HG03066 (cell line): Measurements from ENCODE around the gene TAF12.
"Not testable (repeated sequence)": the region's sequence is repeated elsewhere in the genome, so short reads cannot be mapped to it uniquely, and the experiment has no call there.

ENCODE experiments used
- ATAC-seq: cut with Tn5 transposase; IDR thresholded peaks from one replicate; pipeline ENCODE4 v1.9.1; 2021; ENCODE audit warnings: low read depth; ENCODE audit not compliant: unreplicated experiment

TAF12 gene

DNA sequence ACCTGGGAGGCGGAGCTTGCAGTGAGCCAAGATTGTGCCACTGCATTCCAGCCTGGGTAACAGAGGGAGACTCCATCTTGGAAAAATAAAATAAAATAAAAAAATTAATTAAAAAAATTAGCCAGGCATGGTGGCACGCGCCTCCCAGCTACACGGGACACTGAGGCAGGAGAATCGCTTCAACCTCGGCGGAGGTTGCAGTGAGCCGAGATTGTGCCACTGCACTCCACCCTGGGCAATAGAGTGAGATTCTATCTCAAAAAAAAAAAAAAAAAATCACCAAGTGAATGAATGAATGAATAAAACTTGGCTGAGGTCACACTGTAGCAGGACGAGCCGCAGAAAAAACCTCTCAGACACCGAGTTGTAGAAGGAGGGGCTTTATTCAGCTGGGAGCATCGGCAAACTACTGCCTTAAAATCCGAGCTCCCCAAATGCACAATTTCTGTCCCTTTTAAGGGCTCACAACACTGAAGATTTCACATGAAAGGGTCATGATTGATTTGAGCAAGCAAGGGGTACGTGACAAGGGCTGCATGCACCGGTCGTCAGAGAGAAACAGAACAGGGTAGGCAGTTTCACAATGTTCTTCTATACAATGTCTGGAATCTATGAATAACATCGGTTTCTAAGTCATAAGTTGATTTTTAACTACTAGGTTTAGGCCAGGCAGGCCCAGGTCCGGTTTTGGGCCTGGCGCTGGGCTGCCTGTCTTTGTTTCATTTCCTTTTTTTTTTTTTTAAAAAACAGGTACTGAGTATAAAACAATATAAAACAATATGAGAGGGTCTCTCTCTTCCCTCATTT lies 56.1 kb downstream of the TAF12 start:
- ATAC-seq: not testable (repeated sequence)

DNA sequence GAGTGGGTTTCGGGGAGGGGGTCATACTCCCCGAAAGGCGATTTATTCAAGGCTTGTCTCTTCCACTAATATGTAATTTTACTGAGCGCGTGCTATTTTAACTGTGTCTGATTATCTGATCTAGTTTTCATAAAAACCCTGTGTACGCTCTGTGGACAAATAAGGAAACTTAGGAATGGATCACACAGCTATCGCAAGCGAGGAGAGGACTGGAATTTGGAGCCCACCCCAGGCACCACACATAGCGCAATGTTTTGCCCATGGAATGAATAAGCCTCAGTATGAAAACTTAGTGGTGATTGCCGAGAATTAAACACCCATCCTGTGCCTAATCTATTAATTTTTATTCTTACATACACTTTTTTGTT lies 60.6 kb downstream of the TAF12 start:
- no peak for ATAC-seq

DNA sequence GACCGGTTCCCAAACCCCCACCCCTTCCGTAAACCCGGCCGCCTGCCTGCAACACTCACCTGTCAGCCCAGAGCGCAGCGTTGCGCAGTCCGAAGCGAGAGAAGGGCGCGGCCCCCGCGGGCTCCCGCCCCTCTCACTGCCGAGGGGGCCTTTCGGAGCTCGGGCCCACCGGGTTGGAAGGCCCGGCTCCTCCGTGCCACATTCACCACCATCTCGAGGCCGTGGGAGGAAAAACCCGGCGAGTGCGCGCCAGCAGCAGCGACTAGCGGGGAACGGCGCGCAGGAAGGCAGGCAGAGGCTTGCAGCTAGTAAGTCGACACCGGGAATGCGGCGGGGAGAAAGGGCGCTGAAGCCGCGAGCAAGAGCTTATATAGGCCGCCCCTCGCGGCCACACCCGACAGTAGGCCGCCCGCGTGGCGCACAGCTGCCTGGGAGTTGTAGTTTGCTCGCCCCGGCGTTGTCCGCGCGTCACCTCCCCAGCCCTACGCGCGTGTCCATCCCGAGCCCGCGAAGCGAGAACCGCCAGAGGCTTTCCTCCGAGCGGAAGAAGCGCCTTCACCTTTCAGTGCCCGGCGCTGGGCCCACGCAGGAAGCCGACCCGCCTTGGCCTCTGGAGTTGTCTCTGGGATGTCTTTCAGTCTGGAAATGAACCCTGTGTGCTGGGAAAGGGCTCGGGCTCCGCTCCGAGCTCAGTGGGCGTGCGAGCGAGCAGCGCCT lies 61.2 kb downstream of the TAF12 start:
- ATAC-seq: peak; percentile 65

DNA sequence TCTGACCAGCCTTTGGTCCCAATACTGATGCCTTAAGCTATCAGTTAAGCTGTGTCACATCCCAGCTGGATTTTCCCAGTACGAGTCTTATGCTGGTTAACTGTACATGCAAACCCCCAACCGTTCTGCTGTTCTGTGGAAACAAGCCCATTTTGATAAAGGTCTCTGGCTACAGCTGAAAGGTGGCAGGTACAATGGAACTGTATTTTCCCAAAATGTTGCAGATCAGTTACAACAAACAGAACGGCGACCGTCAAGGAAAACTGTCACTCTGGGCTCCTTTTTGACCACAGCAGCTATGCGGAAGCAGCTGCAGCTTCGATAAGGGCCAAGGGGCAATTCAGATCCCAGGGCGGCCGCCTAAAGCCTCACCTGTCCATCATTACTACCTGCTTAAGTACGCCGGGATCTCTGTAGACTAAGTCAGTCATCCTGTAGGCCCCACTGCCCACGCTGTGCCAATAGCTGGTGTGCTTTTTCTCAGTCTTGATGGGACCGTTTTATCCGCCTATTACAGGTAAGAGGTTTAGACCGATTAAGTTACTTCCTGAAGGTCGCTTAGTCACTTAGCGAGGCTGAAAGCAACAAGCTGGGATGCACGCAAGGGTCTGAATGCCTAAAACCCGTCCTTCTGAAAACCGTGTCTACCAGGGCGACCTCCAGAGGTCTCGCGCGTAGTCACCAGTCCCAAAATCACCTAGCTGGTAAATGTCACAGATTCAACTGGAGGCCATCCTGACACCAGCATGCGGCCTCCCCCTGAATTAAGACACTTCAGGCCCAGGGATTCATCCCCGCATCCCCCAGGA lies 61.9 kb downstream of the TAF12 start:
- peak; percentile 31 for ATAC-seq

DNA sequence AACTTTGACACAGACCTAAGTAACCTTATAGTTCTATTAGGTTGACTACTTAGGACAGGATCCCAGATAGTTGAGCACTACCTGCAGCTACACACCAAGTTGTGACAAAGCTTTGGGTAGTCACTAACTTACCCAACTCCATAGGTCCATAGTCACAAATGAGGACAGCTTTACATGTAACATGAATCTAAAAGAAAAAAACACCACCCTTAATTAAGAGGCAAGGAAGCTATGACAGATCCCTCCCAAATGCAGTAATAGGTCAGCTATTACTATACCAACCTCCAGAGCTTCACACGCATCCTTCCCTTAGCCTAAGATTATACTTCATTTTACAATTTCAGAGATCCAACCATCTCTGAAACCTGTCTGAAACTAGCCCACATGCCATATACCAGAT lies 63.5 kb downstream of the TAF12 start:
- ATAC-seq: no peak

DNA sequence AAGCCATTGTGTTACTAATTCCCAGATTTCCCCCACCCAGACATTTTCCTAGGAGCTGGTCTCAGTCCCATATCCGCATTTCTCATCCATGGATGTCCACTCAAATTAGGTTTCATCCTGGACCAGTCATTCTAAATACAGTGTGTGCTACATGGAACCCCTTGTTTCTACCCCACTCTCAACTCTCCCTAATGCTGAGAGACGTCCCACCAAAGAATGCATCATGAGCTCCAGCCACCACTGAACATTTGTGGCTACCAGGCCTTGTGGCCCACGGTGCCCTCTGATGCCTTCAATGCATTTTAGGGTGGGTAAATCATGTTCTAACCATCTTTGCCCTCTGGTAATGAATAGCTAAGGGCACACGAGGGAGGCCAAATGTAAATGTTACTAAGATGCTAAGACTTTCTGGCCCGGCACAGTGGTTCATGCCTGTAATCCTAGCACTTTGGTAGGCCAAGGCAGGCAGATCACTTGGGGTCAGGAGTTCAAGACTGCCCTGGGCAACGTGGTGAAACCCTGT lies 64.1 kb downstream of the TAF12 start:
- ATAC-seq: no peak

DNA sequence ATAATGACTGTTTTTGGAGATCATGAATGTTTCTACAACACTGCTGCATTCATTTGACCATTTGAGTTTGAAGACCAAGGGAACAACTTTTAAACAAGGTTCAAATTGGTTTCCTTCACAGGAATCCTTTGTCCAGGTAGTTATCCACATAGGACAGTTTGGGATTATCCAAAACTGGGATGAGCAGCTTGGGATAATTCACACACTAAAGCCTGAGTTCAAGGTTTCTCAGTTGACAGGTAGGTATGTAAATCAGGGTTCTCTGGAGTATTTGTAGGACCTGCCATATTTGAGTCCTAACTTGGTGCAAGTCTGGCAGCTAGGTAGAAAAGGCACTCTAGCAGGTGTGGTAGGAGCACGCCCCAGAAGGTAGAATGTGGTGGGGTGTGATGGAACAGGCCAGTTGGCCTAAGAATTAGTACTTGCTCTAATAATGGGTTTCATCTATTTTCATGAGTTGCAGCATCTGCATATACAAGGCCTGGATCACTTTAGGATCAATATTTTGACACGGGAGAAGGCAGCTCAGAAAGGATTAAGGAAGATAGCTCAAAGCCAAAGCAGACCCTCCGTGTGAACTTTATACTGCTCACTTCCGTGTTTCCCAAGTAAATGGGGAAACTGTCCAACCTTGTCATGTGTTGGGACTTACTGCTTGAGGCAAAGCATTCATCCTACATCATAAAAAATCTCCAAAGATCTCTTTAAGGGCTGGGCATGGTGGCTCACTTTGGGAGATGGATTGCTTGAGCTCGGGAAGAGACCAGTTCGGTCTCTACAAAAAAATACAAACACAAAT lies 64.9 kb downstream of the TAF12 start:
- no peak for ATAC-seq

DNA sequence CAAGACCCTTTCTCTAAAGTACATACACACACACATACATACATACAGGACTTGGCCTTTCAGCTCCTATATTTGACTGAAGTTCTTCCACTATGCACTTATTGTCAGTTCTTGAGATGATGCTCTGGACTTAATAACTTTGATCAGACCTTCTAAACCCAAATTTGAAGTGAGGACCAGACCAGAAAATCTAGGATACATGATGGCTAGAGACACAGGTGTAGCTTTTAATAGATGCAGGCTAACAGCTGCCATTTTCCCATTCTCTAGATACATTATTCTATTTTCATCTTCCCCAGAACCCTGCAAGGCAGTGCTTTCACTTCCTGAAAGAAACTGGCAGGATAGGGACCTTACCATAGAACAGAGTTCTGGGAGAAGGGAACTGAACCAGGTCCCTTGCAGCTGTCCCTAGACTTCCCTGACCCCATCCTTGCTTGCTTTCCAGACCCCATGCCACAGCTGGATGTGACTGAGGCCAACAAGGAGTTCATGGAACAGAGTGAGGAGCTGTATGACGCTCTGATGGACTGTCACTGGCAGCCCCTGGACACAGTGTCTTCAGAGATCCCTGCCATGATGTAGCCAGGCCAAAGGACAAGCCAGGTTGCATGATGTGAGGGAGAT lies 65.7 kb downstream of the TAF12 start:
- no peak for ATAC-seq

DNA sequence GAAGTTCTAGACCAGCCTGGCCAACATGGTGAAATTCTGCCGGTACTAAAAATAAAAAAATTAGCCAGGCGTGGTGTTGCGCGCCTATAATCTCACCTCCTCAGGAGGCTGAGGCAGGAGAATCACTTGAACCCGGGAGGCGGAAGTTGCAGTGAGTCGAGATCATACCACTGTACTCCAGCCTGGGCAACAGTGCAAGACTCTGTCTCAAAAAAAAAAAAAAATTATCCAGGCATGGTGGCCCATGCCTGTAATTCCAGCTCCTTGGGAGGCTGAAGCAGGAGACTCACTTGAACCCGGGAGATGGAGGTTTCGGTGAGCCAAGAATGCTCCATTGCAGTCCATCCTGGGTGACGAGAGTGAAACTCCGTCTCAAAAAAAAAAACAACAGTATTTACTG lies 69.3 kb downstream of the TAF12 start:
- ATAC-seq: no peak

DNA sequence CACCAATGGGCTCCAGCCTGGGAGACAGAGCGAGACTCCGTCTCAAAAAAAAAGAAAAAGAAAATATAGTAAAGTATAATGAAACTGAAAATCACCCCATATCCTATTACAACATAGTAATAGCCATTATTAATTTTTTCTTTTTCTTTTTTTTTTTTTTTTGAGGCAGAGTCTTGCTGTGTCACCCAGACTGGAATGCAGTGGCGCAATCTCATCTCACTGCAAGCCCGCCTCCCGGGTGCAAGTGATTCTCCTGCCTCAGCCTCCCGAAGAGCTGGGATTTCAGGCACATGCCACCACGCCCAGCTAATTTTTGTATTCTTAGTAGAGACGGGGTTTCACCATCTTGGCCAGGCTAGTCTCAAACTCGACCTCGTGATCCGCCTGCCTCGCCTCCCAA lies 70.0 kb downstream of the TAF12 start:
- ATAC-seq: not testable (repeated sequence)

DNA sequence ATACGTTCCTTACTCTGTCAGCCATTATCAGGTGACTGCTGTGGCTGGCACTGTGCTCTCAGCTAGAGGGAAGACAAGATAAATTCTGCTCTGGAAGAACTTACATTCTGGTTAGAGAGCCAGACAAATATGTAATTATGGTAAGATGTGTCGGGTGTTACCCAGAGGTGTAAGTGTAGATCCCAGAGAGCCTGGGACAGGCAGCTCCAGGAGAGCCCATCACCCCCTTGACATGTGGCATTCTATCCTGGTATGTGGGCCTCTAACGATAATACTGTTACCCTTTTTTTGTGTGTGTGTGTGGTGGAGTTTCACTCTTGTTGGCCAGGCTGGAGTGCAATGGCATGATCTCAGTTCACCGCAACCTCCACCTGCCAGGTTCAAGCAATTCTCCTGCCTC lies 71.0 kb downstream of the TAF12 start:
- no peak for ATAC-seq

DNA sequence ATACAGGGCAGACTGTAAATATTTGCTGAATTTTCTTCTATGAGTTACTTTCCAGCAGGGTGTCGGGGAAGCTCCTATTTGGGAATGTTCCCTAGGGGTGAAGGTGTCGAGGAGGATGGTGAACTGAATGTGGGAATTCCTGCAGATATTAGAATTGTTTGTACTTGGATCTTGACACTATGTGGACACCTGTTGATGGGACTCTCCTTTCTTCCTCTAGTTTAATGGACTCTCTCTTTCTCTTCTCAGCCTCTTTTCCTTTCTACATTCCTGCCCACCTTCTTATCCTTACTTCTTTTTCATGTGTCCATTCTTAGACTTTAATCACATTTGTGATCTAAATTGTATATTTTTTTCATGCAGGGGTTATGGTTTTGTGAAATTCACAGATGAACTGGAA lies 75.9 kb downstream of the TAF12 start:
- ATAC-seq: no peak

DNA sequence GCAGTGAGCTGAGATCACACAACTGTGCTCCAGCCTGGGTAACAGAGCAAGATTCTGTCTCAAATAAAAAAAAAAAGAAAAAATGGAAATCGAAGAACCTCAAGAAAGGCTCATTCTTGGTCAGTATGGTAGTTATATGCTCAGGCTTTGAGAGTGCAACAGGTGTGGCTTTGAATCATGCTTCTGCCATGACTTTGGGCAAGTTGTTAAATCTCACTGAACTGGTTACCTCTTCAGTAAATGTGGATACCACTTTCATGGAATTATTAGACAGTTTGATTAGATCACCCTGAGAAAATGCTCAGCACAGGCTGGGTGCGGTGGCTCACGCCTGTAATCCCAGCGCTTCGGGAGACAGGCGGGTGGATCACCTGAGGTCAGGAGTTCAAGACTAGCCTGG lies 77.1 kb downstream of the TAF12 start:
- ATAC-seq: no peak

DNA sequence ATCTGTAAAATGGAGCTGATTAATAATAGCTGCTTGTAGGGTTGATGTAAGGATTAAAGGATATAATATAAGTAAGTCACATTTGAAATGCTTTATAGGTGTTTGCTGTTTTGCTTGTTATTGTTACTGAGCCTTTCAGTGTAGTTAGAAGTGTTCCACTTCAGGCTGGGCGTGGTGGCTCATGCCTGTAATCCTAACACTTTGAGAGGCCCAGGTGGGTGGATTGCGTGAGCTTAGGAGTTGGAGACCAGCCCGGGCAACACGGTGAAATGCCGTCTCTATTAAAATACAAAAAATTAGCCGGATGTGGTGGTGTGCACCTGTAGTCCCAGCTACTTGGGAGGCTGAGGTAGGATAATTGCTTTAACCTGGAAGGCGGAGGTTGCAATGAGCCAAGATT lies 77.8 kb downstream of the TAF12 start:
- ATAC-seq: no peak

DNA sequence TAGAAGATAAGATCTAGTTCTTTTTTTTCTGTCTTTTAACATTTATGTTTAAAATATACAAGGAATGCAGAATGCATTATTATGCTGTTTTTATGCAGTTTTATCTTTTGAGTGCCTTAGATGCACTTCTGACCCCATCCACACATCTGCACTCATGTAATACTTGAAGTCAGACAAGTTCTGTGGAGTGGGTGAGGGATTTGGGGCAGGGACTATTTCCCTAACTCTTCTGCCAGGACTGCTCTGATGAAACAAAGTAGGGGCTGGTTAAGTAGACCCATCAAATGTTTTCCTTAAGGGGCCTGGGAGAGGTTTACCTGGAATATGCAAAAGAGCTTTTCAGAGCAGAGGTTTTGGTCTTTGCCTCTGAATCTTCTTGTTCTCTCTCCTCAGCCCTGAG lies 78.6 kb downstream of the TAF12 start:
- no peak for ATAC-seq

DNA sequence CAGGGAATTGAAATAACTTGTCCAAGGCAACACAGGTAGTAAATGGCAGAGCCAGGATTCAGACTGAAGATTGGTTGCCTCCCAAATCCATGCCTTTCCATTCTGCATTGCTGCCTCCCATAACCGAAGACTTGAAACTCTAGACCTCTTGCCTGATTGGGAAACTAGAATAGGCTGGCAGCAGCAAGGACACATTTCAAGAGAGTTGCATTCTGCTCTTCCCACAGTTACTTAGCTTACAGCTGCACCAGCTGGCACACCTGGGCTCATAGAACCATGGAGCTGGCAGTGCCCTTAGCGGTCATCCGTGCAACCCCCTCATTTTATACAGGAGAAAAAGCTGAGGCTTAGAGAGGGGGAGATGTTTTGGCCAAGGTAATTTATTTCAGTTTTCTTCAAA lies 82.0 kb downstream of the TAF12 start:
- no peak for ATAC-seq
